GM12891 (cell line): ENCODE results near the gene PRSS16.
"Not testable (repeated sequence)": the region's sequence is repeated elsewhere in the genome, so short reads cannot be mapped to it uniquely, and the experiment has no call there.

Experiments used
- DNase-seq: peaks from one replicate; pipeline ENCODE4 v3.0.0; 2011; ENCODE audit warnings: low spot score; ENCODE audit not compliant: insufficient read length
- FAIRE-seq: peaks from 2 replicates; lab custom pipeline; 2011; peaks lifted over from hg19 to GRCh38; lab: Jason Lieb, UNC
- PAX5 ChIP-seq: IDR thresholded peaks from 2 replicates; pipeline ENCODE4 v1.6.1; 2011; ENCODE audit warnings: low read length, moderate library complexity, mild to moderate bottlenecking; ENCODE audit not compliant: insufficient read depth, severe bottlenecking
- POLR2A ChIP-seq: IDR thresholded peaks from 2 replicates; pipeline ENCODE4 v1.6.1; 2011; ENCODE audit warnings: low read depth, low read length, control low read depth
- POLR2AphosphoS5 ChIP-seq: IDR thresholded peaks from 2 replicates; pipeline ENCODE4 v1.6.1; 2011; ENCODE audit warnings: low read depth, low read length, control low read depth
- POU2F2 ChIP-seq: IDR thresholded peaks from 2 replicates; pipeline ENCODE4 v1.6.1; 2011; ENCODE audit warnings: low read depth, mild to moderate bottlenecking, control low read depth, low read length, moderate library complexity
- SPI1 ChIP-seq: IDR thresholded peaks from 2 replicates; pipeline ENCODE4 v1.6.1; 2011; ENCODE audit warnings: low read depth, low read length, control low read depth
- TAF1 ChIP-seq: IDR thresholded peaks from 2 replicates; pipeline ENCODE4 v1.6.1; 2011; ENCODE audit warnings: low read depth, low read length, control low read depth

PRSS16 gene

GRCh38 chr6:27248783-27249182 lies 1.3 kb downstream of the PRSS16 start:
- FAIRE-seq: no peak
- no peak for DNase-seq
- no peak for TF ChIP-seq PAX5
- no peak for TF ChIP-seq POLR2A
- TF ChIP-seq POU2F2: no peak
- TF ChIP-seq SPI1: no peak
- TF ChIP-seq POLR2AphosphoS5: no peak
- no peak for TF ChIP-seq TAF1

GRCh38 chr6:27250277-27251111 lies 3.0 kb downstream of the PRSS16 start:
- TF ChIP-seq POU2F2: no peak
- TF ChIP-seq POLR2A: no peak
- TF ChIP-seq TAF1: no peak
- TF ChIP-seq SPI1: no peak
- no peak for TF ChIP-seq POLR2AphosphoS5
- TF ChIP-seq PAX5: no peak
- DNase-seq (no peak), FAIRE-seq (peak; percentile 40)

GRCh38 chr6:27251112-27251605 lies 3.7 kb downstream of the PRSS16 start:
- DNase-seq: peak; percentile 54
- no peak for TF ChIP-seq SPI1
- TF ChIP-seq PAX5: no peak
- no peak for TF ChIP-seq TAF1
- no peak for TF ChIP-seq POU2F2
- TF ChIP-seq POLR2A: no peak
- no peak for TF ChIP-seq POLR2AphosphoS5
- no peak for FAIRE-seq

GRCh38 chr6:27251606-27252251 lies 4.2 kb downstream of the PRSS16 start:
- FAIRE-seq (no peak), DNase-seq (peak; percentile 56)
- TF ChIP-seq TAF1 (no peak), POLR2AphosphoS5 (no peak), POU2F2 (no peak), SPI1 (no peak), PAX5 (no peak), POLR2A (no peak)

- FAIRE-seq (no peak), DNase-seq (no peak)
- no peak for TF ChIP-seq PAX5
- TF ChIP-seq POLR2AphosphoS5: no peak
- no peak for TF ChIP-seq SPI1
- no peak for TF ChIP-seq TAF1
- no peak for TF ChIP-seq POLR2A
- TF ChIP-seq POU2F2: no peak
Measured at GRCh38 chr6:27254566-27254965, 7.1 kb downstream of the PRSS16 start.

GRCh38 chr6:27255866-27256265 lies 8.4 kb downstream of the PRSS16 start:
- no peak for DNase-seq
- TF ChIP-seq PAX5 (no peak), POU2F2 (no peak), SPI1 (no peak), POLR2A (no peak), TAF1 (no peak)
- FAIRE-seq: no peak

GRCh38 chr6:27260369-27260768 lies 12.9 kb downstream of the PRSS16 start:
- TF ChIP-seq SPI1 (no peak), POLR2AphosphoS5 (no peak), POU2F2 (no peak), POLR2A (no peak)
- DNase-seq (no peak), FAIRE-seq (no peak)

GRCh38 chr6:27260836-27261375 lies 13.4 kb downstream of the PRSS16 start:
- FAIRE-seq (no peak), DNase-seq (no peak)
- TF ChIP-seq TAF1: no peak
- no peak for TF ChIP-seq POLR2A
- no peak for TF ChIP-seq POU2F2
- no peak for TF ChIP-seq POLR2AphosphoS5
- TF ChIP-seq SPI1: no peak
- TF ChIP-seq PAX5: no peak

- TF ChIP-seq POLR2AphosphoS5: no peak
- no peak for TF ChIP-seq TAF1
- TF ChIP-seq POLR2A: no peak
- TF ChIP-seq PAX5: no peak
- TF ChIP-seq SPI1: no peak
- TF ChIP-seq POU2F2: no peak
- FAIRE-seq (no peak), DNase-seq (no peak)
Measured at GRCh38 chr6:27263886-27264285, 16.4 kb downstream of the PRSS16 start.

- not testable (repeated sequence) for DNase-seq, FAIRE-seq
Measured at GRCh38 chr6:27267003-27267402, 19.5 kb downstream of the PRSS16 start.
